BLaER1 (cell line): ENCODE data around the gene C1orf105.
"Not testable (repeated sequence)": the region's sequence is repeated elsewhere in the genome, so short reads cannot be mapped to it uniquely, and the experiment has no call there.

Experiments used
- H3K27ac ChIP-seq: shearing (Covaris generic); formaldehyde crosslinking; 2 replicates; pipeline ENCODE4 v1.8.1; 2022
- H3K27me3 ChIP-seq: shearing (Covaris generic); formaldehyde crosslinking; 2 replicates; pipeline ENCODE4 v1.8.1; 2022
- H3K36me3 ChIP-seq: shearing (Covaris generic); formaldehyde crosslinking; 2 replicates; pipeline ENCODE4 v1.8.1; 2022
- H3K4me1 ChIP-seq: shearing (Covaris generic); formaldehyde crosslinking; 2 replicates; pipeline ENCODE4 v1.8.1; 2022
- H3K4me2 ChIP-seq: shearing (Covaris generic); formaldehyde crosslinking; 2 replicates; pipeline ENCODE4 v1.8.1; 2022
- H3K4me3 ChIP-seq: shearing (Covaris generic); formaldehyde crosslinking; 2 replicates; pipeline ENCODE4 v1.8.1; 2022
- H3K9ac ChIP-seq: shearing (Covaris generic); formaldehyde crosslinking; 2 replicates; pipeline ENCODE4 v1.8.1; 2022
- H3K9me3 ChIP-seq: shearing (Covaris generic); formaldehyde crosslinking; 2 replicates; pipeline ENCODE4 v1.8.1; 2022
- H4K20me1 ChIP-seq: shearing (Covaris generic); formaldehyde crosslinking; 2 replicates; pipeline ENCODE4 v1.8.1; 2022
- Cebpa-rat ChIP-seq: shearing (Covaris generic); IDR thresholded peaks from 2 replicates; pipeline ENCODE4 v1.8.1; 2022

Gene C1orf105

DNA sequence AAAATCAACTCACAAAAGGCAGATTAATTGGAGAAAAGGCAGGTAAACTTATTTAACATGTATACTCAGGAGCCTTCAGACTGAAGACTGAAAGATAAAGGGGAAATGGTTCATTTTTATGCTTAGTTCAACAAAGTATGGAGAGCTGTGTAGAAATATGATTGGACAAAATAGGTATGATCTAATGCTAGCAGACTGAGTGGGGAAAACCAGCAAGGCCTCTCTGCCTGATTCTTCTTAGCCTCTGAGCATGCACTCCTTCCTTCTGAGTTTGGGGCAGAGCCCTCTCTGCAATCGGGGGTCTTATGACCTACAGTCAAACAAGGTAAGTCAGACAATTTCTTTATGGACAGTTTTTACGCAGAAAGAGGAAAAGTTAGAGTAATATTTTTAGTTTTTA, 73.7 kb downstream of the C1orf105 start:
- Histone ChIP-seq H3K9ac (no peak overlapping the region), H3K4me3 (no peak overlapping the region), H3K4me1 (0 out of 2 replicates have a peak, but pooled peaks cover 4% of the 10 kb centered on the region), H3K4me2 (no peak overlapping the region), H3K36me3 (no peaks in the 10 kb centered on the region), H3K9me3 (no peaks in the 10 kb centered on the region), H4K20me1 (no peaks in the 10 kb centered on the region), H3K27me3 (no peaks in the 10 kb centered on the region), H3K27ac (no peak overlapping the region)
- TF ChIP-seq Cebpa-rat: no peak

DNA sequence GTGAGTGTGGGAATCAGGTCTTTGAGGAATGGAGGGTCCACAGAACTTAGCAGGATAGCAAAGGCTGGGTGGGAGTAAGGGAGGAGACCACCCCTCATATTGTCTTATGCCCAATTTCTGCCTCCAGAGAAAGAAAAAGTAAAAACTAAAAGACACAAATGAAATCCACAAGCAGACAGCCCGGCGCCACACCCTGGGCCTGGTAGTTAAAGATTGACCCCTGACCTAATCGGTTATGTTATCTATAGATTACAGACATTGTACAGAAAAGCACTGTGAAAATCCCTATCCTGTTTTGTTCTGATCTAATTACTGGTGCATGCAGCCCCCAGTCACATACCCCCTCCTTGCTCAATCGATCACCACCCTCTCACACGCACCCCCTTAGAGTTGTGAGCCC, 75.6 kb downstream of the C1orf105 start:
- not testable (repeated sequence) for H3K4me2 ChIP-seq, H3K36me3 ChIP-seq, H4K20me1 ChIP-seq, H3K4me3 ChIP-seq, H3K9me3 ChIP-seq, H3K4me1 ChIP-seq, H3K9ac ChIP-seq, H3K27ac ChIP-seq, H3K27me3 ChIP-seq

DNA sequence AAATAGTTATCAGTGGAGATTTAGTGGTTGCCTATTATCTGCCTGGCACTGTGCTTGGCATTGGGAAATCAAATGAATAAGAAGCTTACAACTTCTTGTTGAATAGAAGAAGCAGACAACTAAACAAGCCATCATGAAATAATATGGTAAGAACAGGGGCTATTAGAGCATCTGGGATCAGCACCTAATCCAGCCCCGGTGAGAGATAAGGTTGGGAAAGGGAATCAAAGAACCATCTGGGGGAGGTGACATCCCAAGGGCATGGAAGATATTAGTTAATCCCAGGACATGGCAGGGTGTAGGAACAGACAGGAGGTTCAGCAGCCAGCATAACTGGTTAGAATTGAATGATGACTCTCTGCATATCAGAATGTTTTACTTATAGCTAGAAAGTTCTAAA, 76.2 kb downstream of the C1orf105 start:
- Histone ChIP-seq H3K4me1 (0 out of 2 replicates have a peak, but pooled peaks cover 4% of the 10 kb centered on the region), H3K27ac (no peak overlapping the region), H3K4me2 (no peak overlapping the region), H4K20me1 (no peaks in the 10 kb centered on the region), H3K36me3 (no peaks in the 10 kb centered on the region), H3K27me3 (no peaks in the 10 kb centered on the region), H3K9ac (no peak overlapping the region), H3K9me3 (no peaks in the 10 kb centered on the region), H3K4me3 (no peak overlapping the region)
- no peak for TF ChIP-seq Cebpa-rat

DNA sequence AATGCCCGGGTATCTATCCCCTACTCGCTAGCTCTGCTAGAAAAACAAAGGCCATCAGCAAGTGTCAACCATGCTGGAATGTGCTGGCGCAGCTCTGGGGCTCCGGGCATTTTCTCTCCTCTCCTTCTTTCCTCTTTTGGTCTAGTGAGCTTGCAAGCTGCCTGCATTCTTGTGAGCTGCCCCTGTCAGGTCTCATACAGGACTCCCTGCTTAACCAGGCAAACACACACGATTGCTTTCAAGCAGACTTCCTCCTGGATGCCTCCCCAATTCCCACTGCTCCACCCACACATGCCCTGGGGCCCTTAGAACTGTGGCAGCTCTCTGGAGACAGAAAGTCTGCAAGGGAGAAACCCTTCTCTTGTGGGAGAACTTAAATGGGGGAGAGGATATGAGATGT, 76.7 kb downstream of the C1orf105 start:
- no peak overlapping the region for H3K4me2 ChIP-seq
- no peaks in the 10 kb centered on the region for H3K27me3 ChIP-seq
- H3K4me3 ChIP-seq: no peak overlapping the region
- no peaks in the 10 kb centered on the region for H4K20me1 ChIP-seq
- no peaks in the 10 kb centered on the region for H3K36me3 ChIP-seq
- H3K9ac ChIP-seq: 0 out of 2 replicates have a peak overlapping the region, but pooled peaks have one; percentile 19
- H3K4me1 ChIP-seq: 0 out of 2 replicates have a peak, but pooled peaks cover 4% of the 10 kb centered on the region
- H3K9me3 ChIP-seq: no peaks in the 10 kb centered on the region
- TF ChIP-seq Cebpa-rat: no peak
- H3K27ac ChIP-seq: no peak overlapping the region

DNA sequence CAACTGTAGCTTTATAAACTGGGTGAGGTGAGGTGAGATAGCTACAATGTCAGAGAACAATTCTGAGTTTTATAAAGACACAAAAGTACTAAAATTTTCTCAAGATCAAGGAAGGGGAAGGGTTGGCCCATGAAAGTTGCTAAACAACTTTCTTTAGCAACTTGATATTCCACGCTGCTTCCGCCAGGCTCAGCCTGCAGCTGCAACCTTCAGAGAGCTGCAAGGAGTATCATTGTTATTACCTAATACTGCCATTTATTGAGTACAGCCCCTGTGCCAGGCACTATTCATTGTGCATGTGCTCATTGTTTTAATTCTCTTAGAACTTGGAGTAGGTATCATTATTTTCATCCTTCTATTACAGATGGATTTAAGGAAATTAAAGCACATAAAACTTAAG, 78.4 kb downstream of the C1orf105 start:
- Histone ChIP-seq H3K9ac (no peak overlapping the region), H3K4me3 (no peak overlapping the region), H3K4me1 (0 out of 2 replicates have a peak, but pooled peaks cover 4% of the 10 kb centered on the region), H3K27ac (no peak overlapping the region), H3K4me2 (no peak overlapping the region), H3K9me3 (no peaks in the 10 kb centered on the region), H3K27me3 (no peaks in the 10 kb centered on the region), H3K36me3 (no peaks in the 10 kb centered on the region), H4K20me1 (no peaks in the 10 kb centered on the region)
- TF ChIP-seq Cebpa-rat: no peak

DNA sequence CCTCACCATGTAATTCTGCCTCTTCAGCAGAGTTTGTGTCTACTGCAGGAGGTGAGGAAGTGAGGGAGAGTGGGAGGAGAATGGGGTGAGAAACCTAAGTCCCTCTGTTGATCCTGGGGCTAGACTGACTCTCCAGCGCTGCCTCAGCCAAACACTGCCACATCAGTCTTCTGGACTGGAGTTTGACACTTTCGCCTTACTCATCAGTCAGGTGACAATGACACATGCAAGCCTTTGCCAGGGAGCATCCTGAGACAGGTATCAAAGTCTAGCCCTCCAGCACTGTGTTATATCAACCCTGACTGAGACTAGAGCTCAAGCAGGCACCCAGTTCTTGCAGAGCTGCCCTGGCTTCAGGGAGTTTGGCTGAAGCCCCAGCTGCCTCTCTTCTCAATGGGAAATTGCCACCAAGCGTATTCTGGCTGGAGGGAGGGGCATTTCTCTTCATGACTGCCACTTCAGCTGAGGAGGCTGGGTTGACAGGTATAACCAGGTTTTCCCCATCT, 79.2 kb downstream of the C1orf105 start:
- H3K27me3 ChIP-seq: no peaks in the 10 kb centered on the region
- no peaks in the 10 kb centered on the region for H3K36me3 ChIP-seq
- 0 out of 2 replicates have a peak, but pooled peaks cover 4% of the 10 kb centered on the region for H3K4me1 ChIP-seq
- H3K27ac ChIP-seq: no peak overlapping the region
- H4K20me1 ChIP-seq: no peaks in the 10 kb centered on the region
- H3K4me2 ChIP-seq: no peak overlapping the region
- no peak overlapping the region for H3K9ac ChIP-seq
- no peak overlapping the region for H3K4me3 ChIP-seq
- TF ChIP-seq Cebpa-rat: no peak
- H3K9me3 ChIP-seq: no peaks in the 10 kb centered on the region

DNA sequence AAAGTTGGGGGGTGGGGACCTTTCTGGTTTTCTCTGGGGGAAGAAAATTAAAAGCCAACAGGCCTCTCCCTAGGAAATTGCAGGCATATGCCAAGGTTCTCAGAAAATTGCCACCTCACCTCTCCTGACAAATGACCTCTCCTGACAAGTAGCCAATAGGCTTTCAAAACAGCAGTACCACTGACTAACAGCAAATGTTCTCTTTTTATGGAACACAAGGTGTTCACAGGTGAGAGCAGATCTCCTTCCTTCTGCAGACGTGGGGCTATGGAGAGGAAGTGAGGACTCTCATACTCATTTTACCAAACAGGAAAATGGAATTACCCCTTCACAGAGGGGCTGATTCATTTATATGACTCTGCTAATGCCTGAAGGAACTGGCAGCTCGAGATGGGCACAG, 79.7 kb downstream of the C1orf105 start:
- no peak overlapping the region for H3K4me2 ChIP-seq
- H3K27me3 ChIP-seq: no peaks in the 10 kb centered on the region
- H3K4me3 ChIP-seq: no peak overlapping the region
- H3K36me3 ChIP-seq: no peaks in the 10 kb centered on the region
- no peak overlapping the region for H3K9ac ChIP-seq
- no peaks in the 10 kb centered on the region for H3K9me3 ChIP-seq
- 0 out of 2 replicates have a peak, but pooled peaks cover 4% of the 10 kb centered on the region for H3K4me1 ChIP-seq
- H4K20me1 ChIP-seq: no peaks in the 10 kb centered on the region
- TF ChIP-seq Cebpa-rat: no peak
- no peak overlapping the region for H3K27ac ChIP-seq

DNA sequence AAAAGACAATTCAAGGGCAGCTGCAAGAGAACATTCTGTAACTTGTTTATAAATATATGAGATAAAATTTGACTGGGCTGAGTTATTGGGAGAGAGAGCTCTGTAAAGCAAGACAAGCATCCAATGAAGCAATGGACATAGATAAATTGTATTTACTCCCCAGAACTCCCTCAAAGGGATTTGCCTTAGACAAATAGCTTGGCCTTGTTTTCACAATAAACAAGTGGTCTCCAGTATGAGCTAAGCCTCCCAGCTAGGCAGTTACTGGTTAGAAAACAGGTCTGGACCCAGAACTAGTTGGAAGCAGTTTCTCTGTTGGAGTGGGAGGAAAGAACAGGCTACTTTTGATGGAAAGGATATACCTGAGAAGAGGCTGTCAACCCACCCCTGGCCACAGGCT, 87.3 kb downstream of the C1orf105 start:
- TF ChIP-seq Cebpa-rat: no peak
- Histone ChIP-seq H3K27ac (no peak overlapping the region), H3K4me1 (no peaks in the 10 kb centered on the region), H3K27me3 (no peaks in the 10 kb centered on the region), H4K20me1 (no peaks in the 10 kb centered on the region), H3K4me2 (no peak overlapping the region), H3K9me3 (no peaks in the 10 kb centered on the region), H3K9ac (no peak overlapping the region), H3K4me3 (no peak overlapping the region), H3K36me3 (no peaks in the 10 kb centered on the region)

DNA sequence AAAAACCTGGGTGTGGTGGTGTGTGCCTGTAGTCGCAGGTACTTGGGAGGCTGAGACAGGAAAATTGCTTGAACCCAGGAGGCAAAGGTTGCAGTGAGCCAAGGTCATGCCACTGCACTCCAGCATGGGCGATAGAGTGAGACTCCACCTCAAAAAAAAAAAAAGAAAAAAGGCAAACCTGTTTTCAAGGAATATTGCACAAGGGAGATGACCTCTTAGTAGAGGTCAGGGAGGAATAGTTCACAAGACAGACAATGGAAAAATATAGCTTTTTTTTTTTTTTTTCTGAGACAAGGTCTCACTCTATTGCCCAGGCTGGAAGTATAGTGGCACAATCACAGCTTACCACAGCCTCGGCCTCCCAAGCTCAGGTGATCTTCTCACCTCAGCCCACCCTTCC, 90.0 kb downstream of the C1orf105 start:
- Histone ChIP-seq H3K27ac (no peak overlapping the region), H3K9ac (no peak overlapping the region), H3K9me3 (no peaks in the 10 kb centered on the region), H3K36me3 (no peaks in the 10 kb centered on the region), H3K4me1 (no peaks in the 10 kb centered on the region), H3K27me3 (no peaks in the 10 kb centered on the region), H3K4me2 (no peak overlapping the region), H4K20me1 (no peaks in the 10 kb centered on the region), H3K4me3 (no peak overlapping the region)
- TF ChIP-seq Cebpa-rat: no peak

DNA sequence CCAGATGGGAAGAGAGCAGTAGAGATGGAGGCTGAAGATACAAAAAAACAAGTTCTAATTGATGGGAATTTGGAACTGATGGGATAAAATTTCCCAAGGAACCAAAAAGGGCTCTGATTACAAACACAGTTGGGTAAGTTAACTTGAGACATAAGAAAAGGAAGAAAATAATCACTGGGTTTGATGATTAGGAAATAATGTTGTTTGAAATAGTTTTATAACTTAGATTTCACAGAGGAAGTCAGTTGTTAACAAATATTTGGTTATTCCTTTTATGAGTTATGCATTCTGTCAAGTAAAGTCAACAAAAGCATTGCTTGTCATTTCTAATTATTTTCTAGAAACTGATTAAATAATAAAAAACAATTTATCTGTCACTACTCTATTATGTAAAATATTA, 92.1 kb downstream of the C1orf105 start:
- Histone ChIP-seq H3K9ac (no peak overlapping the region), H3K36me3 (no peaks in the 10 kb centered on the region), H3K4me1 (peaks cover 17% of the 10 kb centered on the region), H3K4me3 (no peak overlapping the region), H3K9me3 (no peaks in the 10 kb centered on the region), H3K4me2 (no peak overlapping the region), H3K27me3 (no peaks in the 10 kb centered on the region), H3K27ac (no peak overlapping the region), H4K20me1 (no peaks in the 10 kb centered on the region)
- TF ChIP-seq Cebpa-rat: no peak

DNA sequence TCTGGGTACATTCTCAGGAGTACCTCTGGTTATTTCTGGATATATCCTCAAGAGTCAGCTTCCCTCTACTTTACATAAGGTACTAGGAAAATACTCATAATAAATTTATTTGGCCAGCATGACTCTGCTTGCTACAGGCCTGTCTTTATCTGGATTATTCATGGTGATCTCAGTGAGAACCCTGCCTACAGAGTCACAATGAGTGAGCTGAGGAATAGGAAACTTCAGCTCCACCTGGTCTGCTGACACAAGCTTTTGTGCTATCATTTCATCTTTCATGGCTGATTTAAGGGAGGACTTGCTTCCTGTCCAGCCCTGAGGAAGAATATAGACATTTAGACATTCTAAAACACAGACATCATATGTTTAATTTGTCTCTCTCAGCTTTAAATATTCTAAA, 93.0 kb downstream of the C1orf105 start:
- no peak overlapping the region for H3K4me2 ChIP-seq
- no peaks in the 10 kb centered on the region for H3K27me3 ChIP-seq
- H4K20me1 ChIP-seq: no peaks in the 10 kb centered on the region
- no peaks in the 10 kb centered on the region for H3K9me3 ChIP-seq
- peaks cover 26% of the 10 kb centered on the region for H3K4me1 ChIP-seq
- H3K9ac ChIP-seq: no peak overlapping the region
- no peak overlapping the region for H3K27ac ChIP-seq
- TF ChIP-seq Cebpa-rat: no peak
- H3K36me3 ChIP-seq: no peaks in the 10 kb centered on the region
- no peak overlapping the region for H3K4me3 ChIP-seq
